Ascending aorta (tissue), 2 donors: ENCODE results near the gene HEMGN. TPM values are rescaled to one million over a fixed set of nuclear protein-coding genes. Genes with fewer than 3 reads are reported as not detected.
A peak's percentile ranks its signal among the peaks of the same experiment; 100 is the strongest.

Experiments
- DNase-seq, 2 donors: peaks; one replicate each; pipeline ENCODE4 v3.0.0-alpha.2; 2019; ENCODE audit warnings: low spot score in 2 of 2
- H3K27ac ChIP-seq, 2 donors: fragments of 200-600 bp; sonication (generic); one replicate each; pipeline ENCODE4 v1.5.1; 2016 to 2017; ENCODE audit warnings: mild to moderate bottlenecking in 1 of 2
- H3K27me3 ChIP-seq: fragments of 200-600 bp; sonication (generic); one replicate; pipeline ENCODE4 v1.5.1; 2017
- H3K36me3 ChIP-seq, 2 donors: fragments of 200-600 bp; sonication (generic); one replicate each; pipeline ENCODE4 v1.5.1; 2016
- H3K4me1 ChIP-seq, 2 donors: fragments of 200-600 bp; sonication (generic); one replicate each; pipeline ENCODE4 v1.5.1; 2016 to 2017; ENCODE audit warnings: mild to moderate bottlenecking in 1 of 2
- H3K4me3 ChIP-seq, 2 donors: fragments of 200-600 bp; sonication (generic); one replicate each; pipeline ENCODE4 v1.5.1; 2016 to 2017; ENCODE audit warnings: mild to moderate bottlenecking in 1 of 2
- H3K9me3 ChIP-seq, 2 donors: fragments of 200-600 bp; sonication (generic); one replicate each; pipeline ENCODE4 v1.5.1; 2016
- intact Hi-C: fragments of 100-400 bp; cut with DNase I; formaldehyde crosslinking; loops from one replicate; pipeline ENCODE4 v1.15.1; 2023
- total RNA-seq: library from RNA; depleted of rRNA; stranded (reverse); fragments of >200 nt; gene quantifications from one replicate; pipeline ENCODE4 v1.1.0, GENCODE V29; 2016
- TF ChIP-seq, protein P1 (sequence below), 3 experiments: fragments of 200-600 bp in 2 of 3; fragments of 450-650 bp in 1 of 3; sonication (generic) in 2 of 3; IDR thresholded peaks; one replicate each; pipeline ENCODE4 v1.5.1; 2016 to 2019; ENCODE audit warnings: antibody characterized with exemption in 3 of 3, mild to moderate bottlenecking in 1 of 3, moderate library complexity in 1 of 3

HEMGN gene
- total RNA-seq, 1 donor from 2014 or later = not detected

DNA sequence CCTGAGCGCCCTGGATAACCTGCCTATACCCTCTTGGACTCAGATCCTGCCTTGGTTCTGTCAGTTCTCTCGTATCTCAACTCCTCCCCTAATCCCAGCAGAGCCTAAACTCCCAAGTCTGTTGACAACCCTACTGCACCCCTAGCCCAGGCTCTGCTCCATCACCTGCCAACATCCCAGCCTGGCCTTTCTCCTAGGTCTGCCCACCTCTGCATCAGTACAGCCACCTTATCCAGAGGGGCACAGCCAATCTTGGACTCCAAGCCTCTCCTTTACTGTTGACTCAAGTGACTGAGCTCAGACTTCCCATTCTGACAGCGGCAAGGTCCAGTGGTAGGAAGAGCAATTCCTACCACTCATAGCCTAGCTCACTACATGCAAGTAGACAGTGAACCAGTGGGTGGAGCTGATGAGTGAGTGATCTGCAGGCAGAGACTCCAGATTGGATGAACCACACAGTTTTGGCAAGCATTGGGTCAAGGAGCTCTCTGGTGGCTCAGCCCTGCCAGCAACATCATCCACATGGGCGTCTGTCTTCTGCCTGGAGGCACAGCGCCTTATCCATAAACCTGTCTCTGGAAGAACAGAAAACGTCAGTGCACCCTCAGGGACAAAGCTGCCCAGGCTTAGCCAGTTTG, 42.2 kb downstream of the HEMGN start:
- intact Hi-C loops = no loop called here
- Histone ChIP-seq H3K9me3 (peaks cover 0 to 6% of the 10 kb centered on the region in 2 donors), H3K36me3 (peaks cover 5 to 12% of the 10 kb centered on the region in 2 donors), H3K4me3 (no peak overlapping the region), H3K27ac (no peak overlapping the region), H3K27me3 (no peaks in the 10 kb centered on the region), H3K4me1 (no peaks in the 10 kb centered on the region)
- TF ChIP-seq, protein P1, sequence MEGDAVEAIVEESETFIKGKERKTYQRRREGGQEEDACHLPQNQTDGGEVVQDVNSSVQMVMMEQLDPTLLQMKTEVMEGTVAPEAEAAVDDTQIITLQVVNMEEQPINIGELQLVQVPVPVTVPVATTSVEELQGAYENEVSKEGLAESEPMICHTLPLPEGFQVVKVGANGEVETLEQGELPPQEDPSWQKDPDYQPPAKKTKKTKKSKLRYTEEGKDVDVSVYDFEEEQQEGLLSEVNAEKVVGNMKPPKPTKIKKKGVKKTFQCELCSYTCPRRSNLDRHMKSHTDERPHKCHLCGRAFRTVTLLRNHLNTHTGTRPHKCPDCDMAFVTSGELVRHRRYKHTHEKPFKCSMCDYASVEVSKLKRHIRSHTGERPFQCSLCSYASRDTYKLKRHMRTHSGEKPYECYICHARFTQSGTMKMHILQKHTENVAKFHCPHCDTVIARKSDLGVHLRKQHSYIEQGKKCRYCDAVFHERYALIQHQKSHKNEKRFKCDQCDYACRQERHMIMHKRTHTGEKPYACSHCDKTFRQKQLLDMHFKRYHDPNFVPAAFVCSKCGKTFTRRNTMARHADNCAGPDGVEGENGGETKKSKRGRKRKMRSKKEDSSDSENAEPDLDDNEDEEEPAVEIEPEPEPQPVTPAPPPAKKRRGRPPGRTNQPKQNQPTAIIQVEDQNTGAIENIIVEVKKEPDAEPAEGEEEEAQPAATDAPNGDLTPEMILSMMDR (IDR thresholded peaks at IDR 0.05) = no peak
- no peak for DNase-seq

DNA sequence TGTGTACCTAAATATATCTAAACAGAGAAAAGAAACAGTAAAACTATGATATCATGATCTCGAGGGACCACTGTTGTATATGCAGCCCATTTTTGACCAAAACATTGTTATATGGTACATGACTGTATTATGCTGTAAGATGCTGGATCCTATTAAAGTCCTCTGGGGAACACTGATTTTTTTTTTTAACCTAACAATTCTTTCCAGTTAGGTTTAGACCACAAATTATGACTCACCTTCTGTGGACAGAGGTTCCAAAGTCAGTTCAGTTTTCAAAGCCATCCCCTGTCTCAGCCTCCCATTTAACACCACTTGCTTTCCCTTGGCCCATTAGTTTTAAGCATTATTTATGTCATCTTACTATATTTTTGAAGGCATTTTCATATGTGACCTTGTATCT, 42.8 kb downstream of the HEMGN start:
- Histone ChIP-seq H3K27me3 (no peaks in the 10 kb centered on the region), H3K36me3 (peaks cover 5 to 12% of the 10 kb centered on the region in 2 donors), H3K4me1 (no peaks in the 10 kb centered on the region), H3K4me3 (no peak overlapping the region), H3K27ac (no peak overlapping the region), H3K9me3 (peaks cover 0 to 6% of the 10 kb centered on the region in 2 donors)
- no peak for DNase-seq
- TF ChIP-seq, protein P1 (IDR thresholded peaks at IDR 0.05) = no peak
- intact Hi-C loops = no loop called here

DNA sequence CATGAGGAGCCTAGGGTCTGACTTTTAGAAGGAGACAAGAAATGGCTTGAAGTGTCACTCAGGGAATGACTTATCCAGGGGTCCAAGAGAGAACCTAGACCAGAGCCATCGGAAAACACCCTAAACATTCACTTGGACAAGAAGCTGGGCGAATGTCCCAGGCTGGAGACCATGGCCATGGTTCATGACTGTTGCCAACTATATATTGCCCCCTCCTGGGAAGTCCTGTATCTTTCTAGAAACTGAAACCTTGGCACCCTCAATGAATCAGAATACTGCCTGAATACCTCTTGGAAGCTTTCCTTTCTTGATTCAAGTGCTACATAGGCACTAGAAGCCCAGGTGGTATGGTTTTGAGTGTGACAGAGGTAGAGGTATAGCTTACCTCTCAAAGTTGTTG, 45.6 kb downstream of the HEMGN start:
- intact Hi-C loops = no loop called here
- H3K27me3 ChIP-seq = no peaks in the 10 kb centered on the region
- H3K4me1 ChIP-seq = no peaks in the 10 kb centered on the region
- no peak for DNase-seq
- H3K27ac ChIP-seq = no peak overlapping the region
- peaks cover 0 to 6% of the 10 kb centered on the region in 2 donors for H3K9me3 ChIP-seq
- H3K4me3 ChIP-seq = no peak overlapping the region
- peaks cover 0 to 8% of the 10 kb centered on the region in 2 donors for H3K36me3 ChIP-seq
- TF ChIP-seq, protein P1 (IDR thresholded peaks at IDR 0.05) = no peak

DNA sequence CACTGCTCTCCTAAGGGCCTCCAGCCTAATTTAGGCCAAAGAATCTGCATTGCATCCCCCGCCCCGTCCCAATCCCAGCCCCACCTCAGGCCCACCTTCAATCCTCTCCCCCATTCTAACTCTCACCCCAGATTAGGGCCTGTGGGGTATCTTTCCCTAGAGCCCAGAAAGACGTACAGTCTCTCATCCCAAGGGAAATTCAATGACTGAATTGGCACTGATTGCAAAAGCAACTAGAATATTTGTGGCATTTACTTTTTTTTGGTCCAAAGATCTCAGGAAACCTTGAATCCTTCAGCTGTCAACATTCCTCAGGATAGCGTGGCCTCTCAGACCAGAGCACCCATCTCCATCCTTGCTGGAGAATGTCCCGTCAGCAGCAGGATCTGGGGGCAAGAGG, 46.2 kb downstream of the HEMGN start:
- Histone ChIP-seq H3K4me1 (no peaks in the 10 kb centered on the region), H3K36me3 (peaks cover 0 to 8% of the 10 kb centered on the region in 2 donors), H3K27me3 (no peaks in the 10 kb centered on the region), H3K4me3 (no peak overlapping the region), H3K27ac (no peak overlapping the region), H3K9me3 (peaks cover 0 to 6% of the 10 kb centered on the region in 2 donors)
- no peak for DNase-seq
- intact Hi-C loops = no loop called here
- TF ChIP-seq, protein P1 (IDR thresholded peaks at IDR 0.05) = no peak

GRCh38 chr9:97889941-97890887, 47.8 kb downstream of the HEMGN start:
- intact Hi-C loops = no loop called here
- TF ChIP-seq, protein P1 (IDR thresholded peaks at IDR 0.05) = peak in 2 of 3 experiments; percentile 25 to 43
- H3K4me1 ChIP-seq = no peaks in the 10 kb centered on the region
- DNase-seq = no peak
- H3K9me3 ChIP-seq = peaks cover 0 to 6% of the 10 kb centered on the region in 2 donors
- no peaks in the 10 kb centered on the region for H3K27me3 ChIP-seq
- H3K36me3 ChIP-seq = no peaks in the 10 kb centered on the region
- no peak overlapping the region for H3K4me3 ChIP-seq
- no peak overlapping the region for H3K27ac ChIP-seq
